ENCODE data around the gene CSGALNACT2.

- TF ChIP-seq CTCF (IDR thresholded peaks at IDR 0.05; ENCODE audit: low read depth, low read length) (no peak), EZH2phosphoT487 (IDR thresholded peaks at IDR 0.05; ENCODE audit: low read depth) (no peak)
Observed at GRCh38 chr10:43120929-43121314, 17.3 kb upstream of the CSGALNACT2 start.

All from OCI-LY3 (cell line).